SK-N-SH (cell line): ENCODE results near the gene RIMS3.

ENCODE experiments used
- GABPA ChIP-seq: IDR thresholded peaks from 2 replicates; pipeline ENCODE4 v1.4.0; 2012; ENCODE audit warnings: low read depth, mild to moderate bottlenecking
- TF ChIP-seq, protein P1 (sequence below): fragments of 200-600 bp; sonication (generic); IDR thresholded peaks from 2 replicates; pipeline ENCODE4 v1.6.1; 2017; ENCODE audit warnings: antibody characterized with exemption, mild to moderate bottlenecking, moderate library complexity

DNA sequence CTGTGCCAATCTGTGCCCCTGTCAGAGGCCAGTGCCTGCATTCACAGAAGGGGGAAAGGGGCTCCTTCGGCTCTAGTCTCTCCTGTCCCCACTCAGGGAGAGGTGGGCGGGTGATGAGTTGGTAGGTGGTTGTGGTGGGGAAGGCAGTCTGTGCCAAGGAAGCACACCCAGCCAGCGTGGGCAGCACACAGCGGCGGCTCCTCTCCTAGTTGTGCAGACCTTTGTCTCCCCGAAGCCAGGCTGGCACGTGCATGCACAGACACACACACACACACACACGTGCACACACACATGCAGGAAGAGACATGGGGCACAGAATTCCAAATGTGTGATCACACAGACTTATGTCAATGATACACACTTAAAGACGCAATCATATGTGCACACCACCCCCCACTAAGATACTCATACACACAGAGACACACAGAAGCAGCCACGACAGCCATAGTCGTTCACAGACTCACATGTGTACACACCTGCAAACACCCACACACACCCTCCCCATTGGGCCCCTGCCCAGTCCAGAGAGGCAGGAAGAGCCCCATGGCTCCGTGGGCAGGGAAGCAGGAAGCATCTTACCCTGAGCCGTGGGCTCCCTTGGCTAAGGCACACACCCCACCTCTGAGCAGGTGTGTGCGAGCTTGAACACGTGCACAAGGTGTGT is 16.4 kb downstream of the RIMS3 start:
- TF ChIP-seq, protein P1, sequence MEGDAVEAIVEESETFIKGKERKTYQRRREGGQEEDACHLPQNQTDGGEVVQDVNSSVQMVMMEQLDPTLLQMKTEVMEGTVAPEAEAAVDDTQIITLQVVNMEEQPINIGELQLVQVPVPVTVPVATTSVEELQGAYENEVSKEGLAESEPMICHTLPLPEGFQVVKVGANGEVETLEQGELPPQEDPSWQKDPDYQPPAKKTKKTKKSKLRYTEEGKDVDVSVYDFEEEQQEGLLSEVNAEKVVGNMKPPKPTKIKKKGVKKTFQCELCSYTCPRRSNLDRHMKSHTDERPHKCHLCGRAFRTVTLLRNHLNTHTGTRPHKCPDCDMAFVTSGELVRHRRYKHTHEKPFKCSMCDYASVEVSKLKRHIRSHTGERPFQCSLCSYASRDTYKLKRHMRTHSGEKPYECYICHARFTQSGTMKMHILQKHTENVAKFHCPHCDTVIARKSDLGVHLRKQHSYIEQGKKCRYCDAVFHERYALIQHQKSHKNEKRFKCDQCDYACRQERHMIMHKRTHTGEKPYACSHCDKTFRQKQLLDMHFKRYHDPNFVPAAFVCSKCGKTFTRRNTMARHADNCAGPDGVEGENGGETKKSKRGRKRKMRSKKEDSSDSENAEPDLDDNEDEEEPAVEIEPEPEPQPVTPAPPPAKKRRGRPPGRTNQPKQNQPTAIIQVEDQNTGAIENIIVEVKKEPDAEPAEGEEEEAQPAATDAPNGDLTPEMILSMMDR: no peak
- no peak for TF ChIP-seq GABPA
